ENCODE data around the gene ATG9B. TPM values are rescaled to one million over a fixed set of nuclear protein-coding genes. Genes with fewer than 3 reads are reported as not detected.

The ATG9B gene
- total RNA-seq, 1 donor from 2014 or later, result not detected

- intact Hi-C loops (cut with DNase I), result no loop called here
Measured at GRCh38 chr7:150994141-150994837, 30.0 kb downstream of the ATG9B start.

GRCh38 chr7:150993511-150993910 is 30.8 kb downstream of the ATG9B start:
- ATAC-seq (ENCODE audit: poor library complexity), result peak; percentile 22
- intact Hi-C loops (cut with DNase I), result no loop called here
- DNase-seq, result peak; percentile 81

More at GRCh38 chr7:150994141-150994837, 30.0 kb downstream of the ATG9B start:
- DNase-seq (peak; percentile 80), ATAC-seq (ENCODE audit: poor library complexity) (peak; percentile 86)

GRCh38 chr7:150992833-150993302 is 31.4 kb downstream of the ATG9B start:
- intact Hi-C loops (cut with DNase I), result no loop called here
- no peak for DNase-seq
- ATAC-seq (ENCODE audit: poor library complexity), result peak; percentile 43

- intact Hi-C loops (cut with DNase I), result no loop called here
- ATAC-seq (ENCODE audit: poor library complexity), result no peak
Measured at GRCh38 chr7:150992051-150992640, 32.1 kb downstream of the ATG9B start.

GRCh38 chr7:150990416-150991186 is 33.7 kb downstream of the ATG9B start, which contains the start of gene NOS3:
TSS of gene NOS3 (plus strand) at chr7:150991017. CDS start at chr7:150993804, 2,787 bp downstream.
- DNase-seq (no peak), ATAC-seq (ENCODE audit: poor library complexity) (no peak)
- intact Hi-C loops (cut with DNase I), result no loop called here

More at GRCh38 chr7:150992051-150992640, 32.1 kb downstream of the ATG9B start:
- DNase-seq, result no peak

- no peak for ATAC-seq (ENCODE audit: poor library complexity)
- intact Hi-C loops (cut with DNase I), result loop anchor here (2.0 to 5.0 kb wide), 2 partner anchors 91 to 212 kb away; no protein-coding TSS in a partner anchor
- DNase-seq, result no peak
Measured at GRCh38 chr7:150989456-150989855, 34.8 kb downstream of the ATG9B start.

- peak; percentile 78 for DNase-seq
- intact Hi-C loops (cut with DNase I), result loop anchor here (2.0 to 5.0 kb wide), 2 partner anchors 90 to 211 kb away; no protein-coding TSS in a partner anchor
- ATAC-seq (ENCODE audit: poor library complexity), result peak; percentile 59
Measured at GRCh38 chr7:150988230-150989226, 35.8 kb downstream of the ATG9B start.

- DNase-seq, result no peak
- intact Hi-C loops (cut with DNase I), result loop anchor here (5.0 kb wide), 1 partner anchor 209 kb away; no protein-coding TSS in a partner anchor
Measured at GRCh38 chr7:150986556-150986955, 37.7 kb downstream of the ATG9B start.

GRCh38 chr7:150986099-150986512 is 38.2 kb downstream of the ATG9B start:
- intact Hi-C loops (cut with DNase I), result loop anchor here (5.0 kb wide), 1 partner anchor 209 kb away; no protein-coding TSS in a partner anchor
- DNase-seq (peak; percentile 76), ATAC-seq (ENCODE audit: poor library complexity) (peak; percentile 67)

More at GRCh38 chr7:150986556-150986955, 37.7 kb downstream of the ATG9B start:
- no peak for ATAC-seq (ENCODE audit: poor library complexity)

GRCh38 chr7:150983893-150984368 is 40.4 kb downstream of the ATG9B start:
- DNase-seq, result no peak
- ATAC-seq (ENCODE audit: poor library complexity), result no peak
- intact Hi-C loops (cut with DNase I), result no loop called here

GRCh38 chr7:150982351-150982750 is 41.9 kb downstream of the ATG9B start:
- intact Hi-C loops (cut with DNase I), result no loop called here
- no peak for ATAC-seq (ENCODE audit: poor library complexity)
- DNase-seq, result no peak

- ATAC-seq (ENCODE audit: poor library complexity) (no peak), DNase-seq (no peak)
- intact Hi-C loops (cut with DNase I), result no loop called here
Measured at GRCh38 chr7:150981644-150982043, 42.6 kb downstream of the ATG9B start.

GRCh38 chr7:150980663-150981062 is 43.6 kb downstream of the ATG9B start:
- intact Hi-C loops (cut with DNase I), result no loop called here
- ATAC-seq (ENCODE audit: poor library complexity) (no peak), DNase-seq (no peak)

- intact Hi-C loops (cut with DNase I), result no loop called here
- ATAC-seq (ENCODE audit: poor library complexity) (no peak), DNase-seq (no peak)
Measured at GRCh38 chr7:150979713-150980390, 44.4 kb downstream of the ATG9B start.

- ATAC-seq (ENCODE audit: poor library complexity) (peak; percentile 51), DNase-seq (peak; percentile 81)
- intact Hi-C loops (cut with DNase I), result no loop called here
Measured at GRCh38 chr7:150978126-150978789, 46.0 kb downstream of the ATG9B start, which contains the start of gene KCNH2. TSS of gene KCNH2 (minus strand) at chr7:150978321. CDS start at chr7:150977913, 408 bp downstream.

GRCh38 chr7:150977382-150978125 is 46.7 kb downstream of the ATG9B start:
- intact Hi-C loops (cut with DNase I), result no loop called here
- peak; percentile 11 for ATAC-seq (ENCODE audit: poor library complexity)
- DNase-seq, result no peak
